ENCODE measurements around the gene SEMA4B.
"Not testable (repeated sequence)": the region's sequence is repeated elsewhere in the genome, so short reads cannot be mapped to it uniquely, and the experiment has no call there.

Gene SEMA4B

GRCh38 chr15:90181776-90182175, 19.4 kb upstream of the SEMA4B start:
- DNase-seq = no peak

GRCh38 chr15:90184119-90184785, 16.9 kb upstream of the SEMA4B start:
- DNase-seq = peak; percentile 51 to 62

- peak; percentile 72 to 73 for DNase-seq
Observed at GRCh38 chr15:90184786-90185704, 16.1 kb upstream of the SEMA4B start.

- DNase-seq = no peak
Observed at GRCh38 chr15:90187257-90187868, 13.8 kb upstream of the SEMA4B start.

- not testable (repeated sequence) for DNase-seq
Observed at GRCh38 chr15:90188065-90188464, 13.1 kb upstream of the SEMA4B start.

GRCh38 chr15:90188914-90189748, 12.0 kb upstream of the SEMA4B start:
- no peak for DNase-seq

GRCh38 chr15:90189781-90190467, 11.2 kb upstream of the SEMA4B start:
- no peak for DNase-seq

- DNase-seq = peak in 1 of 2 donors; percentile 55
Observed at GRCh38 chr15:90190606-90191343, 10.4 kb upstream of the SEMA4B start.

- no peak for DNase-seq
Observed at GRCh38 chr15:90191344-90191687, 9.8 kb upstream of the SEMA4B start.

- peak; percentile 42 to 70 for DNase-seq
Observed at GRCh38 chr15:90191794-90192509, 9.2 kb upstream of the SEMA4B start.

- DNase-seq = no peak
Observed at GRCh38 chr15:90192961-90193786, 8.0 kb upstream of the SEMA4B start.

- no peak for DNase-seq
Observed at GRCh38 chr15:90194655-90195054, 6.5 kb upstream of the SEMA4B start.

GRCh38 chr15:90200534-90201129, 498 bp upstream of the SEMA4B start:
- DNase-seq = no peak

- DNase-seq = no peak
Observed at GRCh38 chr15:90201944-90202375, 830 bp downstream of the SEMA4B start.

- DNase-seq = no peak
Observed at GRCh38 chr15:90202929-90203328, 1.8 kb downstream of the SEMA4B start.

- no peak for DNase-seq
Observed at GRCh38 chr15:90203473-90203872, 2.3 kb downstream of the SEMA4B start.

- DNase-seq = no peak
Observed at GRCh38 chr15:90203922-90204321, 2.8 kb downstream of the SEMA4B start.

- no peak for DNase-seq
Observed at GRCh38 chr15:90205050-90205848, 4.1 kb downstream of the SEMA4B start.
